Keratinocyte (primary cell): Measurements from ENCODE around the gene LMCD1. TPM values are rescaled to one million over a fixed set of nuclear protein-coding genes. Genes with fewer than 3 reads are reported as not detected.

Source experiments
- DNase-seq: peaks from one replicate; pipeline ENCODE4 v3.0.0-alpha.2; 2011; ENCODE audit warnings: low read depth, missing footprints, low spot score
- FAIRE-seq: peaks from 2 replicates; lab custom pipeline; 2011; peaks lifted over from hg19 to GRCh38; lab: Jason Lieb, UNC
- H2AFZ ChIP-seq: 2 replicates; pipeline ENCODE4 v1.6.0; 2012; ENCODE audit warnings: low read length, control low read depth, inconsistent platforms; ENCODE audit not compliant: control insufficient read depth
- H3K27ac ChIP-seq: 2 replicates; pipeline ENCODE4 v1.5.1; 2011; ENCODE audit warnings: low read length; ENCODE audit not compliant: control insufficient read depth, insufficient read depth
- H3K27me3 ChIP-seq: 3 replicates; pipeline ENCODE4 v1.6.0; 2011; ENCODE audit warnings: low read length; ENCODE audit not compliant: control insufficient read depth, insufficient read depth; ENCODE audit errors: extremely low read depth
- H3K36me3 ChIP-seq, 2 experiments: 2 replicates in 1 of 2; 3 replicates in 1 of 2; pipeline ENCODE4 v1.5.1; 2011; ENCODE audit warnings: low read length in 2 of 2, mild to moderate bottlenecking in 1 of 2; ENCODE audit not compliant: control insufficient read depth in 2 of 2, insufficient read depth in 2 of 2; ENCODE audit errors: extremely low read depth in 1 of 2
- H3K4me1 ChIP-seq: 3 replicates; pipeline ENCODE4 v1.5.1; 2011; ENCODE audit warnings: low read length; ENCODE audit not compliant: control insufficient read depth, insufficient read depth; ENCODE audit errors: extremely low read depth
- H3K4me2 ChIP-seq: 3 replicates; pipeline ENCODE4 v1.6.0; 2011; ENCODE audit warnings: low read depth, low read length; ENCODE audit not compliant: control insufficient read depth, insufficient read depth; ENCODE audit errors: extremely low read depth
- H3K4me3 ChIP-seq, 3 experiments: fragments of 200-600 bp in 1 of 3; sonication (generic) in 1 of 3; 2 replicates in 2 of 3; 3 replicates in 1 of 3; pipeline ENCODE4 v1.5.1; 2011 to 2016; ENCODE audit warnings: low read length in 3 of 3, mild to moderate bottlenecking in 3 of 3, control low read depth in 2 of 3, inconsistent platforms in 1 of 3, low read depth in 1 of 3, mixed read lengths in 1 of 3, mixed run types in 1 of 3, moderate library complexity in 1 of 3; ENCODE audit not compliant: control insufficient read depth in 2 of 3, insufficient read depth in 2 of 3; ENCODE audit errors: extremely low read depth in 1 of 3
- H3K79me2 ChIP-seq: 2 replicates; pipeline ENCODE4 v1.6.0; 2012; ENCODE audit warnings: low read length; ENCODE audit not compliant: control insufficient read depth, insufficient read depth
- H3K9ac ChIP-seq: 3 replicates; pipeline ENCODE4 v1.6.0; 2011; ENCODE audit warnings: low read length; ENCODE audit not compliant: control insufficient read depth, insufficient read depth; ENCODE audit errors: extremely low read depth
- H3K9me1 ChIP-seq: 3 replicates; pipeline ENCODE4 v1.6.0; 2011; ENCODE audit warnings: low read length; ENCODE audit not compliant: control insufficient read depth, insufficient read depth; ENCODE audit errors: extremely low read depth
- H3K9me3 ChIP-seq: 2 replicates; pipeline ENCODE4 v1.5.1; 2012; ENCODE audit warnings: low read depth, low read length; ENCODE audit not compliant: control insufficient read depth
- H4K20me1 ChIP-seq: 3 replicates; pipeline ENCODE4 v1.6.0; 2011; ENCODE audit warnings: low read length; ENCODE audit not compliant: control insufficient read depth, insufficient read depth; ENCODE audit errors: extremely low read depth
- EZH2 ChIP-seq: IDR thresholded peaks from one replicate; pipeline ENCODE4 v1.6.1; 2012; ENCODE audit warnings: inconsistent platforms, mild to moderate bottlenecking, low read length, moderate library complexity
- dilution Hi-C: fragments of 300-500 bp; cut with MboI; formaldehyde crosslinking; loops from one replicate; pipeline ENCODE4 v1.7.0; 2020; ENCODE audit warnings: low sequenced_read_pairs; ENCODE audit not compliant: extremely low pct_ligation_motif_present
- polyA plus RNA-seq, 5 experiments: library from polyadenylated mRNA; depleted of rRNA in 3 of 5; stranded (reverse) in 3 of 5; stranded (forward) in 1 of 5; unstranded in 1 of 5; fragments of >200 nt; gene quantifications; 1 replicate in 1 of 5; 2 replicates in 3 of 5; 3 replicates in 1 of 5; pipeline versions ENCODE4 v1.2.1 to v1.2.3, GENCODE V29; 2011 to 2012; ENCODE audit warnings: missing spikeins in 2 of 5, low read depth in 1 of 5, low replicate concordance in 1 of 5
- TF ChIP-seq, protein P1 (sequence below), 3 experiments: IDR thresholded peaks in 1 of 3; conservative IDR thresholded peaks in 1 of 3; optimal IDR thresholded peaks in 1 of 3; 2 replicates in 2 of 3; 3 replicates in 1 of 3; pipeline versions ENCODE3 to v1.5.1; 2011; ENCODE audit warnings: low read length in 3 of 3, mild to moderate bottlenecking in 3 of 3, moderate library complexity in 2 of 3, control low read depth in 1 of 3, inconsistent platforms in 1 of 3; ENCODE audit not compliant: insufficient read depth in 2 of 3; ENCODE audit errors: extremely low read depth in 1 of 3

The LMCD1 gene
- polyA plus RNA-seq, 1 donor (not counting 4 experiments of a cell fraction or from before 2014, with no cell fraction given), result 3.7 TPM

- no peak overlapping the region for H3K27ac ChIP-seq
- DNase-seq (no peak), FAIRE-seq (peak; percentile 32)
- peaks cover 13% of the 10 kb centered on the region for H3K4me1 ChIP-seq
- H3K9me1 ChIP-seq, result no peaks in the 10 kb centered on the region
- H3K4me3 ChIP-seq, result no peak overlapping the region
- H3K9me3 ChIP-seq, result no peaks in the 10 kb centered on the region
- no peaks in the 10 kb centered on the region for H3K36me3 ChIP-seq
- no peaks in the 10 kb centered on the region for H3K79me2 ChIP-seq
- H4K20me1 ChIP-seq, result no peaks in the 10 kb centered on the region
- no peaks in the 10 kb centered on the region for H3K27me3 ChIP-seq
- H2AFZ ChIP-seq, result no peak overlapping the region
- dilution Hi-C loops, result no loop called here
- TF ChIP-seq, protein P1, sequence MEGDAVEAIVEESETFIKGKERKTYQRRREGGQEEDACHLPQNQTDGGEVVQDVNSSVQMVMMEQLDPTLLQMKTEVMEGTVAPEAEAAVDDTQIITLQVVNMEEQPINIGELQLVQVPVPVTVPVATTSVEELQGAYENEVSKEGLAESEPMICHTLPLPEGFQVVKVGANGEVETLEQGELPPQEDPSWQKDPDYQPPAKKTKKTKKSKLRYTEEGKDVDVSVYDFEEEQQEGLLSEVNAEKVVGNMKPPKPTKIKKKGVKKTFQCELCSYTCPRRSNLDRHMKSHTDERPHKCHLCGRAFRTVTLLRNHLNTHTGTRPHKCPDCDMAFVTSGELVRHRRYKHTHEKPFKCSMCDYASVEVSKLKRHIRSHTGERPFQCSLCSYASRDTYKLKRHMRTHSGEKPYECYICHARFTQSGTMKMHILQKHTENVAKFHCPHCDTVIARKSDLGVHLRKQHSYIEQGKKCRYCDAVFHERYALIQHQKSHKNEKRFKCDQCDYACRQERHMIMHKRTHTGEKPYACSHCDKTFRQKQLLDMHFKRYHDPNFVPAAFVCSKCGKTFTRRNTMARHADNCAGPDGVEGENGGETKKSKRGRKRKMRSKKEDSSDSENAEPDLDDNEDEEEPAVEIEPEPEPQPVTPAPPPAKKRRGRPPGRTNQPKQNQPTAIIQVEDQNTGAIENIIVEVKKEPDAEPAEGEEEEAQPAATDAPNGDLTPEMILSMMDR (optimal IDR thresholded peaks at IDR 0.05 in 1 of 3, IDR thresholded peaks at IDR 0.05 in 1 of 3, conservative IDR thresholded peaks at IDR 0.05 in 1 of 3; ENCODE audit: extremely low read depth in 1 of 3, insufficient read depth in 2 of 3, low read length in 3 of 3), result no peak
- no peak for TF ChIP-seq EZH2
- no peak overlapping the region for H3K9ac ChIP-seq
- no peak overlapping the region for H3K4me2 ChIP-seq
Observed at GRCh38 chr3:8497582-8497981, 4.0 kb upstream of the LMCD1 start.

GRCh38 chr3:8499181-8499611, 2.4 kb upstream of the LMCD1 start:
- Histone ChIP-seq H2AFZ (peak overlapping the region; percentile 10), H3K9me1 (no peaks in the 10 kb centered on the region), H3K4me1 (peaks cover 23% of the 10 kb centered on the region), H3K4me3 (no peak overlapping the region), H3K79me2 (no peaks in the 10 kb centered on the region), H3K27ac (no peak overlapping the region), H4K20me1 (no peaks in the 10 kb centered on the region), H3K4me2 (no peak overlapping the region), H3K9me3 (no peaks in the 10 kb centered on the region), H3K9ac (no peak overlapping the region), H3K36me3 (no peaks in the 10 kb centered on the region), H3K27me3 (no peaks in the 10 kb centered on the region)
- TF ChIP-seq EZH2, result no peak
- TF ChIP-seq, protein P1 (optimal IDR thresholded peaks at IDR 0.05 in 1 of 3, IDR thresholded peaks at IDR 0.05 in 1 of 3, conservative IDR thresholded peaks at IDR 0.05 in 1 of 3; ENCODE audit: extremely low read depth in 1 of 3, insufficient read depth in 2 of 3, low read length in 3 of 3), result no peak
- DNase-seq (no peak), FAIRE-seq (peak; percentile 32)
- dilution Hi-C loops, result no loop called here
